Measurements from ENCODE around the gene B3GNT7.
"Not testable (repeated sequence)": the region's sequence is repeated elsewhere in the genome, so short reads cannot be mapped to it uniquely, and the experiment has no call there.

Gene B3GNT7

DNA sequence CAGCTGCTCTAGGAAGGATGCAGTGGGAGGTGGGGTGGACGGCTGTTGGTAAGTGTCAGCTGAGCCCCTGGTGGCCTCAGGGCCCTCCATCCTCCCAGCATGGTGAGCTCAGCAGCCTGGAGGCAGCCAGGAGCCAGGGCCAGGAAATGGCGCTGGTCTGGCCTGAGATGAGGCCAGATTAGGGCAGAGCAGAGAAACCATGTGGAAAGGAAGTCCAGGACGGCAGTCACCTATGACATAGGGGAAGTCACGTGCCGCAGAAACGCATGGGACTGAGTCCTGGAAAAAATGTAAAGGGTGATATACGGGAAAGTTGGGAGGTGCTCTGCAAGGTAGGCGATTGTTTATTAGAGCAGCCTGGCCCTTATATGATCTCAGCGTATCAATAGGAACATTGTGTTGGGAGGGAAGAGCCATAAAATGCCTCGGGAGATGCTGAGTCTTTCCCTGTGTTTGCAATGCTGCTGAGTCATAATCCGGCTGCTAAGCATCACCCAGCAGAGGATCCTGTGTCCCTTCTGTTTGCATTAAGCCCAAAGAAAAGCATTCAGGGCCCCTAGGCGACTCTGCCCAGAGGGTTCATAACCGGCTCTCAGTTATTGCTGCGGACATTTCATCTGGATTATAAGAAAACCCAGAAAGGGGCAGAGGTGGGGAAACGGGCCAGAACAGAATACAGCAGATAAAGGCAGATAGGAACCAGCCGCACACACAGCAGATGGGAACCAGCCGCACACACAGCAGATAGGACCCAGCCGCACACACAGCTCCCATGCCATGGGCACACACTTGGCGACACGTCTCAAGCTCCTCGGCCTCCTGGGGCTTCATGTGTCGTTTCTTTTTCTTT is 30.3 kb upstream of the B3GNT7 start:
- DNase-seq (ENCODE audit: low spot score): peak; percentile 82

GRCh38 chr2:231367178-231367577 is 28.3 kb upstream of the B3GNT7 start:
- DNase-seq (ENCODE audit: low spot score): no peak

DNA sequence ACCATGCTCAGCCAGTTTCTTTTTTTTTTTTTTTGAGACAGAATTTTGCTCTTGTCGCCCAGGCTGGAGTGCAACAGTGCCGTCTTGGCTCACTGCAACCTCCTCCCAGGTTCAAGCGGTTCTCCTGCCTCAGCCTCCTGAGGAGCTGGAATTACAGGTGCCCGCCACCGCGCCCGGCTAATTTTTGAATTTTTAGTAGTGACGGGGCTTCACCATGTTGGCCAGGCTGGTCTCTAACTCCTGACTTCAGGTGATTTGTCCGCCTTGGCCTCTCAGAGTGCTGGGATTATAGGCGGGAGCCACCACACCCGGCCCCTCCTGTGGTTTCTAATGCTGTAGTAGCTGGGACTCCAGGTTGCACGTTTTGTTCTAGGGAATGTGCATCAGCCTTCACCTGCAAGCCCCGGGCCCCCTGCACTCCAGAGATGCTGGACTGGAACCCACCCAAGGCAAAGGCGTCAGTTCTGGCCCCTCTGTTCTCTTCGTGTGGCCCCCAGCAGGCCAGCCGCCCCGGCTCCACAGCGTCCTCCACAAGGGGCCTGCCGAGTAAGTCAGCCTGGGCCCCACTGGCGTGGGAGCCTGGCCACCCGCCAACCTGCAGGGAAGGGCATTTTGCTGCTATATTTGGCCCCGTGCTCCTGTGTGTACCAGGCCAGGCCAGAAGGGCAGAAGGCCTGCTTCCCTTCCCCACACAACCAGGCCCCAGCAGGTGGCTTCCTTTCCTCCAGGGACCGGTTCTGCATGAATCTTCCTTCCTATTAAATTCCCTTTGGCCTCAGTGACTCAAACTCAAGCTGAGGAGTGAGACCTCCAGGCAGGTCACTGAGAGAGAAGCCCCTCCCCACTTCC is 25.7 kb upstream of the B3GNT7 start:
- no peak for DNase-seq (ENCODE audit: low spot score)

- DNase-seq (ENCODE audit: low spot score): no peak
Measured at GRCh38 chr2:231370429-231370748, 25.1 kb upstream of the B3GNT7 start.

DNA sequence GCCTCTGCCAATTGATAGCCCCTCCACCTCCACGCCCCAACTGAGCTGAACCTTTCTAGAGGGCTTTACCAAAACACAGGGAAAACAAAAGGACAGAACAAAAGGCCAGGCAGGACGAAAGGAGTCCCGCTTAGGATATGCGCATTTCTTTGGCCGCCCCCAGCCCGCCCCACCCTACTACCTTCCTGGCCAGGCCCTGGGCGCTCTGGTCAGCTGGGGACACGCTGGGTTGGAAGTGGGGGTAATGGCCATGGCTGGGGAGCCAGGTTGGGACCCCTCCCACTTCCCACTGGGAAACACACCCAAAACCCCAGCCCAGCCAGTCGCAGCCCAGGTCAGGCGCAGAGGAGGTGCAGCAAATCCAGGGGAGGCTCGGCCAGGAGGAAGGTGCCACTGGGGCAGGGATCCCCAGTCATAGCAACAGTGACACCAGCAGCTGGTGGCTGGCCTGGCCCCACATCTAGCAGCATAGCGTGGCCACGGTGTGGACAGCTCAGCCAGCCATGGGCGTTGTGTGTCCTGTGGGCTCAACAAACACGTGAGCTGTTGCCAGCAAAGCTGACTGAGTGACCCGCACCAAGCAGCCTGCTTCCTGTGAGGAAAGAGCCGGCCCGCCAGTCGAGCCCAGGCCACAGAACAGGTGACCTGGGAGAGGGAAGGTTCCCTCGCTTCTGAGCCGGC is 24.6 kb upstream of the B3GNT7 start:
- DNase-seq (ENCODE audit: low spot score): no peak

DNA sequence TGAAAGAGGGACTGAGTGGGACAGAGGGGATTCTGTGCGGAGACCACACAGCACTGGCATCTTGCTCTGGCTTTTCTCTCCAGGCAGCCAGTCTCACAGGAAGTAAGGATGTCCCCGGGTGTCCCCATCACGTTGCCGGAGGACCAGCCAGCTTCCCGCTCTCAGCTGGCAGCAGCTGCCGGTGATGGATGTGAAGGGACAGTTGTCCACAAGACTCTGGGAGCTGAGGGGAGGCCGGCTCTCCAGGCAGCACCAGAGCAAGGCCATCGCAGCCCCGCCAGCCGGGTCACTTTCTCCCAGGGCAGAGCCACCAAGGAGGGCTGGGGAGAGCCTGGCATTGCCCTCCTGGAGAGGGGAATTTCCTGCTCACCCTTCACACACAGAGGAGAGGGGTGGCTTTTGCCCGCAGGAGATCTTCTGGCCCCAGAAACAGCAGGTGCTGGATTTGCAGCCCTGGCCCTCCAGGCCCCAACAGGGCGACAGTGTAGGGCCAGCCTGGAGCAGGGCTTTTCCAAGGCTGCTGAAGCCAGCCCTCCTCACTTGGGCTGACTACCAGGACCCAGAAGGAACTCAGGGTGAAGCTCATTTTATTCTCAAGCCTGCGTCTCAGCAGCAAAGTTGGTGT is 24.0 kb upstream of the B3GNT7 start:
- DNase-seq (ENCODE audit: low spot score): no peak

DNA sequence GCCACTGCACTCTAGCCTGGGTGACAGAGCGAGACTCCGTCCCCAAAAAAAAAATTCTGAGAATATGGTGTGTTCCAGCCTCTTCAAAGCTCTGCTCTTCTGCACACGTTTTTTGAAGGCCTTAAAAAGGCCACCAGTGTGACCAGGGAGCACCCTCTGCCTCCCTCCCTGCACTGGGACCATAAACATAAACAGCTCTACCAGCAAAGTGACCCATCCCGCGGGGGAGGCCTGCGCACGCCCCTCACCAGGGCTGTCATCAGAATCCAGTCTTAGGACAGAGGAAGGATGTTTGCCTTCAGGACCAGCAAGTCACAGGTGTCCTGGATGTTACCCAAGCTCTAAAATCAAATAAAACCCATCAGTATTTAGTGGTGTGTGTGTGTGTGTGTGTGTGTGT is 23.2 kb upstream of the B3GNT7 start:
- no peak for DNase-seq (ENCODE audit: low spot score)

GRCh38 chr2:231373184-231373583 is 22.3 kb upstream of the B3GNT7 start:
- no peak for DNase-seq (ENCODE audit: low spot score)

DNA sequence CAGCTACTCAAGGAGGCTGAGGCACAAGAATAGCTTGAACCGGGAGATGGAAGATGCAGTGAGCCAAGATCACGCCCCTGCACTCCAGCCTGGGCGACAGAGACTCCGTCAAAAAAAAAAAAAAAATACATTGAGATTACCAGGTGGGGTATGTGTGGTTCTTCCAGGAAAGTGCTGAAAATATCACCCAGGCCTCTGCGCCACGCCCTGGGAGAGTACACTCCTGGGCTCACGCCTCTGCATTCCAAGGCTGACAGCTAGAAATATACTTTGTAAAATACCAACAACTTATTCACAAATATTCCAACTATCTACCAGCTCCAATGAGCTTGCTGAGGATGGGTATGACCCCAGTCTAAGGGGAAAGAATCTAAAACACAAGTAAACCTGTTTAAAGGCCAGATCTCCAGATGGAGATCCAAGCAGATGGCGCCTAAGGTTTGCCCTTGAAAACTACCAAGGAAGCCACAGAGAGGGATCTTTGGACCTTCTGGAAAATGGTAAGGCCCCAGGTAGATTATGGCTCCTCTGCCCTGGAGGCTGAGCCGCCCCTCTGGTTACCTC is 21.6 kb upstream of the B3GNT7 start:
- DNase-seq (ENCODE audit: low spot score): no peak

GRCh38 chr2:231374771-231375170 is 20.7 kb upstream of the B3GNT7 start:
- no peak for DNase-seq (ENCODE audit: low spot score)

- DNase-seq (ENCODE audit: low spot score): not testable (repeated sequence)
Measured at GRCh38 chr2:231375994-231376615, 19.4 kb upstream of the B3GNT7 start.

GRCh38 chr2:231376857-231377256 is 18.7 kb upstream of the B3GNT7 start:
- DNase-seq (ENCODE audit: low spot score): no peak

DNA sequence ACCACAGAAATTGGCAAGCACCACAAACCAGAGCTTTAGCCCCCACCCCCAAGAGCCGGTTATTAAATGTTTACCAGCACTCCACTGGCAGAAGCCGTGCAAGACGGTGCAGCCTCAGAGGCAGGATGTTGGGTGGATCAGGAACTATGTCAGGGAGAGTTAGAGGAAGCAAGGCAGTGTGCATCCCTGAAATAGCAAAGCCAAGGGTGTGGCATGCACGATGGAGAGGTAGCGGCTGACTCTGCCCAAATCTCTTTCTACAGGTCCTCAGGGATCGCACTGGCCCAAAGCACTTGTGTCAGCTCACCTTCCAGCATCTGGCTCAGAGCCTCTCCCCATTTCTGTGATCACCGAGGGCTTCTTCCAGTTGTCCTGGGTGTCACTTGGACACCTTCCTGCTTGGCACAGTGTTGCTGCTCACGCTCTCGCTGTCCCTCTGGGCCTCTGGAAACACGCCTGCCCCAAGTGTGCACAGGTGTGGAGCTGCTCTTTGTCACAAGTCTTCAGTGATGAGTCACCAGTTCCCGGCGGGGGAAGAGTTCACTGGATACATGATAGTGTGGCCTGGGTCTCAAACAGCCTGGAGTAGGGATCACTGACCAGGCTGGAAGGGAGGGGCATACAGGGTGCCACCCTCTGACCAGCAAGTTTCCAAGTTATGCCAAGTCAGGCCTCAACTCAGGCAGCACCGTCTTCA is 17.3 kb upstream of the B3GNT7 start:
- no peak for DNase-seq (ENCODE audit: low spot score)

GRCh38 chr2:231379266-231380215 is 16.0 kb upstream of the B3GNT7 start:
- DNase-seq (ENCODE audit: low spot score): no peak

GRCh38 chr2:231380307-231380706 is 15.2 kb upstream of the B3GNT7 start:
- DNase-seq (ENCODE audit: low spot score): no peak

GRCh38 chr2:231380991-231381847 is 14.3 kb upstream of the B3GNT7 start:
- DNase-seq (ENCODE audit: low spot score): no peak

GRCh38 chr2:231382116-231382515 is 13.4 kb upstream of the B3GNT7 start:
- no peak for DNase-seq (ENCODE audit: low spot score)

- no peak for DNase-seq (ENCODE audit: low spot score)
Measured at GRCh38 chr2:231383416-231384108, 11.9 kb upstream of the B3GNT7 start.

Measured in kidney capillary endothelial cell (primary cell).